Activated effector memory CD4-positive, alpha-beta T cell treated with Interleukin-2 at 50 U/mL for 16 hours (primary cell): ENCODE data around the gene P2RY2.

Source experiments
- DNase-seq: peaks from one replicate; pipeline ENCODE4 v3.0.0-alpha.2; 2020

The P2RY2 gene

DNA sequence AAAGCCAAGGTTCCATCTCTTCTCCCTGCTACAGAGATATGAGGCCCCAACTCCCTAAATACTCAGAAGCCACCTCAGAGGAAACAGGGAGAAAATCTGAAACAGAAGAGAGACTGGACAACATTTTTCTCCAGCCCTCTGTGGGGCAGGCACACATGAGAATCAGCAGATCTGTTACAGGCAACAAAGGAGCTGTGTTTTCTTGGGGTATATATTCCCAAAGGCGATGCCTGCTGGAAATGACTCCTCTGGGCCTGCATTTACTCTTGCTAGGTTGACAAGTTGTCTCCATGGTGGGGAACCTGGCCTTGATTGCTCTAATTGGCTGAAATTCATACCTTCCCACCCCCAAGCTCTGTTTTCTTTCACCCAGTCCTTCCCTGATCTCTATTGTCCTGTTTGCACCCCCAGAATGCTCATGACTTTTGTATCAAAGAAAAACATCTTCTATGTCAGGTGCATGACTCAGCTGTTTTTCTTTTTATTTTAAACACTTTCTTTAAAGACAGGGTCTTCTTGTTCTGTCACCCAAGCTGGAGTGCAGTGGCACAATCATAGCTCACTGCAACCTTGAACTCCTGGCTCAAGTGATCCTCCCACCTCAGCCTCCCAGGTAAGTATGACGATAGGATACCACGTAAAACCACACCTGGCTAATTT lies 30.6 kb downstream of the P2RY2 start:
- DNase-seq: no peak

DNA sequence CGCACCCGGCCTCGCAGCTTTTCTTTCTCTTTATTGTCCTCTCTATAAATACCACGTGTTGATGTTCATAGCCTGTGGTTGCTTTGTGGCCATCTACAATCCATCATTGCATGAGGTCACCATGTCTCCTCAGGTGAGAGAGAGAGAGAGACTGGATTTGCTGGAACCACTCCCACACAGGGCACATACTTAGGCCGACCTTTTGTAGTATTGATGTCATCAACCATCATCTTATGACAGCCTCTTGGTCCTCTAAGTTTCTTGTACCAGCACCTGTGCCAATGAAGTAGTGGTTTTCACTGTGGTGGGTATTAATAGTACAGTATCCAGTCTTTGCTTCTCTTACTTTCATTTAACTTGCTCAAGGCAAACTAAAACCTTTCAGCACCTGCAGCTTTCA lies 31.2 kb downstream of the P2RY2 start:
- DNase-seq: no peak

DNA sequence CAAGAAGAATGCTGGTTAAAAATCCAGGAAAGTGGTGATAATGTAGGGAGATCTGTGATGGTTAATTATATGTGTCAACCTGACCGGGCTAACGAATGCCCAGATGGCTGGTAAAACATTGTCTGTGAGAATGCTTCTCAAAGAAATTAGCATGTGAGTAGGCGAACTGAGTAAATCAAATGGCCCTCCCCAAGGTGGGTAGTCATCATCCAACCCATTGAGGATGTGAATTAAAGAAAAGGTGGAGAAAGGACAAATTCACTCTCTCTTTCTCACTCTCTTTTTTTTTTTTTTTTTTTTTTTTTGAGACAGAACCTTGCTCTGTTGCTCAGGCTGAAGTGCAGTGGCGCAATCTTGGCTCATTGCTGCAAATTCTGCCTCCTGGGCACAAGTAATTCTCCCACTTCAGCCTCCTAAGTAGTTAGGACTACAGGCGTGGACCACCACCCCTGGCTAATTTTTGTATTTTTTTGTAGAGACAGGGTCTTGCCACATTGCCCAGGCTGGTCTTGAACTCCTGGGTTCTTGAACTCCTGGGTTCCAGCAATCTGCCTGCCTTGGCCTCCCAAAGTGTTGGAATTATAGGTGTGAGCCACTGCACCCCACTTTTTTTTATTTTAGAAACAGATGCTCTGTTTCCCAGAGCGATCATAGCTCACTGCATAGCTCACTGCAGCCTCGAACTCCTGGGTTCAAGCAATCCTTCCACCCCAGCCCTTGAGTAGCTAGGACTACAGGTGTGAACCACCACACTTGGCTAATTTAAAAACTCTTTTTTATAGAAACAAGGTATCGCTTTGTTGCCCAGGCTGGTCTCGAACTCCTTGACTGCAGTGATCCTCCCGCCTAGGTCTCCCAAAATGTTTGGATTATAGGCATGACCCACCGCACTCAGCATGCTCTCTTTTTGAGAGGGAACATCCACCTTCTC lies 32.0 kb downstream of the P2RY2 start:
- DNase-seq: no peak

DNA sequence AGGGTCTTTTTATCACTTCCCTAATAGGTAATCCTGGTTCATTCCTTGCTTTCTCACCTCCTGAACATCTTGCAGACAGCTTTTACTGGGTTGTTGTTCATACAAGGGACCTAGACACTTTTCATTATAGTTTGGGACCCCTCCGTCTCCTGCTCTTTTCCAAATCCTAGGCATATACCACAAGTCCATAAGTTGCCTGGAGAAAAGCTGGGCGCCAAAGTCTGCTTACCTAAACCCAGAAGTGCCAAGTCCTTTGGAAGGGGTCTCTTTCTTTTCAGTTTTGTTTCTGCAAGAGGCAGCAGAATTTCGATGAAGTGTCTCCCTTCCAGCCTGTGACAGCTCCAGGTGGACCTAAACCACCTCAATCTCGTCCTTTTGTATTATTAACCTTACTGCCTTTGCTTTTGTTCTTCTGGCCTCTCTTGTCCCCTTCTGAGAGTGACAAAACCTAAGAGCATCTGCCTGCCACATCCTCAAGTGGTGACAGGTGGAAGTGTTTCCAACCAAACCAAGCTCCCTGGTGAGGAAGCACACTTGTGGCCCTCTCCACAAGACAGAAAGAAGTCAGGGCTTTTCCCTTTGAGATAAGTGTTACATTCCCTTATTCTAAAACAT lies 34.6 kb downstream of the P2RY2 start:
- no peak for DNase-seq

DNA sequence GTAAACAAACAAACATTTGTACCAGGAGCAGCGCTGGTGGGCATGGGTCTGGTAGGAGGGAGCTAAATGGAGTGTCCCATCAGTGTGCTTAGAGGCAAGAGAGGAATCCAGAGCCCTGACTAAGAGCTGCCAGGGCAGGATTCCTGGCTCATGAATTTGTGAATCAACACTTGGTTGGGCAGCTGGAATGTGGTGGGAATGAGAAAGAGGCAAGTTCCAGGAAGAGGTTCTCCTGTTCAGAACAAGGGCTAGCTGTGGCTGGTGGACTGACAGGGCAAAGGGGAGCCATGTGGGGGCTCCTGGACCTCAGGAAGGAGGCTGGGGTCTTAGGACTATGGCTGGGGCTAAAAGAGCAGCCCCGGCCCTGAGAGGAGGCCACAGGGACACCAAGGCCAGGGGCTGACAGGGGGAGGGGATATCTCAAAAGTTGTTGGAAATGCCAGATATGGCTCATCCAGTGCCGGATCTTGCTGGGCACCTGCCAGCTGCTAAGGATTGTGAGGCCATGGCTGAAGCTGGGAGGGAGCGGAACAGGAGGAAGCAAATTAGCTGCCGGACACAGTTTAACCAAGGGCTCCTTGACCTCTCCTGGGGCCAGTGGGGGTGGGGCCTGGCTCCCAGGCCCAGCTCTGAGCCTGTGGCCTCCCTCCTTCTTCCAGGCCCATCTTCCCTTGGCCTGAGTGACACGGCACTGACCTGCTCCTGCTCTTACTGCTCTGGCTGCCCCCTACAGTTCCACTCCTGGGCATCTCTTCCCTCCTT lies 39.4 kb downstream of the P2RY2 start:
- no peak for DNase-seq

DNA sequence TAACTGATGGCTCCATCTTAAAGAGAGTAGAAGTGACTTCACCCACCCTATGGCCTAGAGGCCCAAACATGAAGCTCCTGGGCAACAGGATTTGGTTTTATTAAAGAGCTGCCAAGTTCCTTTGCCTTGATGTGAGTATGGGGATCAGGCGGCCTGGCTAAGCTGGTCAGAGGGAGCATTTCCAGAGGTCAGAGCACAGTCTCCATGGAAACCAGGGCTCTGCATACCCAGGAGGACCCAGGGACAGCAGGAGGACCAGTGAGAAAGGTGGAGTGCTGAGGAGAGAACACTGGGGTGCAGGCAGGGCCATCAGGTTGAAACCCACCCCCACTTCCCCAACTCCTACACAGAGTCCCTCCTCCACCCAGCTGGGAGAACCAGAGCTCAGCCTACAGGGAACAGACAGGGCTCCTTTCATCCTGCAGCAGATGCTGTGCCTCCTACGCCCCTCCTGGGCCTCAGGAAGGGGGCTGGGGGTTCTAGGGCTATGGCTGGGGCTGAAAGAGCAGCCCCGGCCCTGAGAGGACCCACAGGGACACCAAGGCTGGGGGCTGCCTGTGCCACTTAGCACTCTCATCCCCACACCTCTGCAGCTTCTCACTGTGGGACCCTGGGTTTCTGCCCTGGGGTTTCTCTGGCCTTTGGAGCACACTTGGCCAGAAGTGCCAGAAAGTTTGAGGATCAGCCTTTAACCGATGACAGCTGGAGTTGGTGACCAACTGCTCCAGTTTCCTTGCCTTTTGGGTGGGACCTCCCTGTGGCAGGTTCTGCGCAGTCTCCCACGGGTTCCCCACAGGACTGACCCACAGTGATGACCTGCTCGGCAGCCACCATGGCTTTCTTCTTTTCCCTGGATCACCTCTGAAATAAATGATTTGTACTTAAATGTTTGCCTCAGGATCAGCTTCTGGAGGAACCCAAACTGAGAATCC lies 40.3 kb downstream of the P2RY2 start:
- no peak for DNase-seq

DNA sequence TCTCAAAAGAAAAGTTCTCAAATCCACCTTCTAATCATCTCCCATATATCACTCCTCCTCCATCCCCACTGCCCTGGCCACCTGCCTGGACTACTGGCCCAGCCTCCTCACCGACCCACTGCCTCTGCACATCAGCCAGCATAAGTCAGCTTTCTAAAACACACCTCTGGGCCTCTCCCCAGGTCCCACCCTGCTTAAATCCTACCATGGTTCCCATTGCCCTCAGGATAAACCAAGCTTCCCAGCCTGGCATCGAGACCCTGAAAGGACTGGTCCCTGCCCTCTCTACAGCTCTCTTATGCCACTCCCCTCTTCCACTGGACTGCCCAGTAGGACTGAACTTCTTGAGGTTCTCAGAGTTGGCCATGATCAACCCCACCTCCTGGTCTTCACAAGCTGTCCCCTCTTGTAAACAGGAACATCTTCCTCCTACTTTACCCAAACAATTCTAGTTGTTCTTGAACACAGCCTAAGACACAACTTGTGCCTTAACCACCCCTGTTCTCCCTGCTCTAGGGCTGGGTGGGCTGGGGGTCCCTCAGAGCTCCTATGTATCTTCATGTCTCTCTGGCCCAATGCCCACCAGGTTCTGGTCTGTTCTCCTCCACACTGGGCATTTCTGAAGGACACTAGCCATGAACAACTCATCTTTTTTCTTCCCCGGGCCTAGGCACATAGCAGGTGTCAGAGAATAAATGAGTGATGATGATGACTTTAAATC lies 41.5 kb downstream of the P2RY2 start:
- DNase-seq: no peak

DNA sequence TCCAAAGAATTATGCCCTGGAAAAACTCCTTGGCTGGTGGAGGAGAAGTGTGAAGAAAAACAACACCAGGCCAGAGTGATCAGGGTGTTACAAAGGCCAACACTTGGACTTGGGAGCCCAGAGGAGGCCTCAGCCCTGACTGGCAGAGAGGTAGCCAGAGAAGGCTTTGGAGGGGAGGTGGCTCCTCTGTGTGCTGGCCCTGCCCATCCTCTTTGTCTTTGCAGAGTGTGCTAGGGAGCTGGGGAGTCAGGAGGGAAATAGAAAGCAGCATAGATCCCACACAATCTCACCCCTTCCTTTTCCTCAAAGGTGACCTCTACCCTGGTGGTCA lies 42.0 kb downstream of the P2RY2 start:
- no peak for DNase-seq

DNA sequence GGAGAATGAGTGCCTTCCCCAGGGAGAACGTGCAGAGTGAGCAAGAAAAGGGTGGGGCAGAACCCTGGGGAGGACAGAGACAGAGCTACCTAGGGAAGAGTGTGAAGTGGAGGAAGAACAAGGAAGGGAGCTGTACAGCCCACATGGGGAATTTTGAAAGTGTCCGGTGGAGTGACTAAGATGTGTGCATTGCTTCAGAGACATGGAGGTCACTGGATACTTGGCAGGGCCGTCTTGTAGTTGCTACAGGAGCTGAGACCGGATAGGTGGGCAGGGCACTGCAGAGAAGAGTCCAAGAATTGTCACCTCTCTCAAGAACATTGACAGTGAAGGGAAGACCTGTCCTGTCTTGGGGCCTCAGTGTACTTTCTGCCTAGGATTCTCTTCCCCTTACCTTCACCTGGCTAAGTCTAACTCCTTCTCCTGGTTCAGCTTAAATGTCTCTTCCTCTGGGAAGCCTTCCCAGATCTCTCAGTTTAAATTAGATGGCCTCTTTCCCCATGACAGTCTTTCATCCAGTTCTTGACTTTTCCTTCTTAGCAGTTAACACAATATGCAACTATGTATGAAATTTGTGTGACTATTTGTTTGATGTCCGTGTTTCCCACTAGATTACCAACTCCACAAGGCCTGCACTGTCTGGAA lies 44.9 kb downstream of the P2RY2 start:
- no peak for DNase-seq

DNA sequence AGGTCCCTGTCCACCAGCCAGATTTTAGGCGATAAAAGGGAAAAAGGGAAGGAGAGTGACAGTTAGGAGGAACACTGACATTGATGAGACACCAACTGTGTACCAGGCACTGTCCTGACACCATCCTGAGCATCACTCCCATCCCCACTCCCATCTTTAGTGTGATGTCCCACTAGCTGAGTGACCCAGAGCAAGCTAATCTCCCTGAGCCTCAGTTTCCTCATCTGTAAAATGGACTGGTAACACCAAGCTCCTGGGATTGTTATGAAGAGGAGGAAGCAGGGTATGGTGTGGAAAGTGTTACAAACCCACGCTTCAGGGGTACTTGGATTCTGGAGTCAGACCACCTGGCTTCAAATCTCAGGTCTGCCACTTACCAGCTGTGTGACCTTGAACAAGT lies 45.6 kb downstream of the P2RY2 start:
- no peak for DNase-seq

DNA sequence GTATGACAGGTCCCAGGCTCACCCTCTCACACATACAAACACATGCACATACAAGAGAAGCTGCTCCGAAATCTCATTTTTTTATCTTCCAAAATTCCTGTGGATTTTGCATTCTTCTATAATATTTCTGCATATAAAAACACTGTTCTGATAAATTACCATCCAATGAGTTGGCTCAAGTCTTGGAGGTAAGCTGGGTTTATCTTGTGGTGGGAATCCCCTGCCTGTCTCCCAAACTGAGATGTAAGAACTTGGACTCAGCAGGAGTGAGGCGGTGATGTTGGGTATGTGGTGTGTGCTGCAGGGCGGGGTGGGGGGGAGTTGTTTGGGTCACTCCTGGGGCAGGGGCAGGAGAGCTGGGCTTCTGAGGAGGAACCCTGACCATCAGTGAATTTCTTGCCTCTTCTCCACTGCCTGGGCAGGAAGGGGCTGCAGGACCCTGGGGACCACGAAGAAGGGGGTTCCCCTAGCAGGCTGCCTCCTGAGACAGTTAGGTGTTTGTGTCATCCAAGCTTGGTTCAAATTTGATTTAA lies 47.3 kb downstream of the P2RY2 start:
- no peak for DNase-seq

DNA sequence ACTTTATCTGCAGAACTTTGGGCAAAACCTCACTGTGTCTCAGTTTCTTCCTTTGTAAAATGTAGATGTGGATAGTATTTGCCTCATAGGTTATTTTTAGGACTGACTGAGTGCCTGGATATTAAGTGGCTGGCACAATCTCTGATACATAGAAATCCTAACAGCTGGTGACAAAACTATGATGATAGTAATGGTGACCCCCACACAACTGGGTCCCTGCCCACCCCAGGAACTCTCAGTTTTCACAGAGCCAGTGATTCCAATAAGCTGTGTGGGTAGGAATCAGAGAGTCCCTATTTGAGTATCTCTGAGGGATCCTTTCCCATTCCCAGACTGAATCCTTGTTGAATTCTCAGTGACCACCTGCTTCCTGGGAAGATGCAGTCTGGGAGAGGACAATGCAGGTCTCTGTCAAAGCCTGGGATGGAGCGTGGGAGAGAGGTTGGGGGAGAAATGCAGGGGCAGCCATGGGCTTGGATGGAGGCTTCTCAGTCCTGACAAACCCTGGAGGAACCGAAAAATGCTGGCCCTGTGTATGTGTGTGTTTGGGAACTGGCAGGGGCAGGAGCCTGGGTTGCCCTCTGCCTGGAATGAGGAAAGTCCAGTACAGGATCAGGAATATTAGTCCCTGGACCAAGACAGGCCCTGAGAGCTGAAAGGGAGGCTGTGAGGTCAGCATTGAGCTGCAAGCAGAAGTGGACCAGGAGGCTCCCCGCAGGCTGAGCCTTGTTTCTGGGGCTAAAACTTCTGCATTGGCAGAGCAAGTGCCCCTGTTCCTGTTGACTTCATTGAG lies 48.0 kb downstream of the P2RY2 start:
- DNase-seq: no peak

DNA sequence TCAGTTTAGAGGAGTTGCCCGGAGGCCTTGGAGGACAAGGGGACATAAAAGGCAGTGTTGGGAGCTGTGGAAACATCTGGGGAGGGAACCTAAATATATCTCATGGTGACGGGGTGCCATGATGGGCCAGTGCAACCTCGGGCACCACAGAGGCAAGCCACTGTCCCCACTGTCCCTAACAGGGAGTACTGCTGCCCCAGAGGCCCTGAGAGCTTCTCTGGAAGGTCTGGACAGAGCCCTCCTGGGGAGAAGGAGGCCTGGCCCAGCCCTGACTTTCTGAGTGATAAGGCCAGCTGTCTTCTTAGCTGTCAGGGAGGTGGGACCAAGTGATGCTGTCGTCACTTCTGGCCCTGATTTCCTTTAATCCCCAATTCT lies 48.6 kb downstream of the P2RY2 start:
- no peak for DNase-seq

DNA sequence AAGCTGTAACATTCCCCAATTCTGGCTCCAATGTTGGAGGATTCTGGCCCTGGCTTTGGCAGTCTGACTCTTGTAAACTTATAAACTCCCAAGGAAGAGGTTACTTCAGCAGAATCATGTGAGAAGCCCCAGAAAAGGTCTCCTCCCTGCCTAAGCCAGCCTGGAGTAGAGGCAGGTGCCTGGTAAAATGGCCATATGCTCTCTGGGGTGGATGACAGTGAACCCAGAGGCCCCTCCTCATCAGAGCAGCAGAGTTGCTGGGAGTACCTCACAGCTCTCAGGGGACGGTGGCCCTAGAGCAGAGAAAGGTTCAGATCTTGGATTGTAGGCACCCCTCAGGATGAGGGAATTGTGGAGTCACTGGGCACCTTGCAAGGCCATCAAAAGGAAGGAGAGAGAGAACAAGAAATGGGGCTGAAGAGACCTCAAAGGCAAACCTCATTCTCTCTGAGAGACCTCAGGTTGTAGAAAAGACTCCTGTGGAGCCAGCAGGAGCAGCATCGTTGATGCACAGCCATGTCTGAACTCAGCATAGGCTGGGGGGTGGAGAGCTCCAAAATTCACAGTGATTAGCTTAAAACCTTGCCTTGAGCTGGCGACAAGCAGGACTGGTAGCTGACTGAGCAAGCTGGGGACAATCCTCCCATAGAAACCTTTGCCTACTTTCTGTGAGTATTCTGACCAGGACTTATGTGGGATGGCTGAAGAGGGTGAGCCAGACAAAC lies 49.2 kb downstream of the P2RY2 start:
- DNase-seq: no peak

DNA sequence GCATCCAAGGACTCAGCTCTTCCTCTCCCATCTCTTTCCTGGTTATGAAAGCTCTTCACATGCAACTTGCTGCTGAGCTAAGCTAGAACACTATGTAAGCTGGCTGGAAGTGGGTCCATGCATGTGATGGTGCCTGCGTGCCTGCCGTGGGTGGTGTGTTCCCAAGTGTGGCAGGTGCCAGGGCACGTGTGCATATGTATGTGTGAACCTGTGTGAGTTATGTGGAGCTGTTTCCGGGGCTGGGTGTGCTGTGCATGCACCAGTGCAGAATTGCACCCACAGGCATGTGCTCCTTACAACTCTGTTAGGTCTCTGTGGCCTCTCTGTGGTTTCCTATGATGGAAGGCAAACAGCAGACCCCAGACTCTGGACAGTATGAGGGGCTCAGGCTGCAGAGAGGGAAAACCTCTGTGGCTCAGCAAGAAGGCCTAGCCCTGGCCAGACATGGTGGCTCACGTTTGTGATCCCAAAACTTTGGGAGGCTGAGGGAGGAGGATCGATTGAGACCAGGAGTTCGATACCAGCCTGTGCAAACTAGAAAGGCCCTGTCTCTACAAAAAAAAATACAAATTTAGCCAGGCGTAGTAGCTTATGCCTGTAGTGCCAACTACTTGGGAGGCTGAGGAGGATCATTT lies 49.9 kb downstream of the P2RY2 start:
- no peak for DNase-seq

DNA sequence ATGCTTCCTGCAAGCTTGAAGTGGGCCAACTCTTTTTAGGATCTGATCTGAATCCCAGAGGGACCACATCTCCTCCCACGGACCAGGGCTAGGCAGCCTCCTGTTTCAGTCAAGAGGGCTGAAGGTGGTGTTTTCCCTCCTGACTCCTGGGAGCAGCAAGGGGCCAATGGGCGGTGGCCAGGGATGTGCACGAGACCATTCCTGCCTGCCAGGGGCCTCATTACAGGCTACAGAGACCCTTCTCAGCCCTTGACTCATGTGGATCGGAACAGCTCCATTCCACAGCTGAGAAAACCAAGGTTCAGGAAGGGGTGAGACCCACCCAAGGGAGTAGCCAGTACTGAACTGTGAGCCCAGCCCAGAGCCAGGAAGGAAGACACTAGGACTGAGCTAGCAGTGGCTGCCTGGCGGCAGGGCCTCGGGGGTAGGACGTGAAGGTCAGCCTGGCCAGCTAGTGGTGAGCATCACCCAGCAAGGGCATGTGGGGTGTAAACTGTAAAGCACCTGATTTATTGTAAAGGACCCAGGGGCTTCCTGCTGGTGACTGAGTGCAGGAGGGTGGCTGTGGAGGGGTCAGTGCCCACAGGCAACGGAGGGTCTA lies 50.7 kb downstream of the P2RY2 start:
- no peak for DNase-seq

DNA sequence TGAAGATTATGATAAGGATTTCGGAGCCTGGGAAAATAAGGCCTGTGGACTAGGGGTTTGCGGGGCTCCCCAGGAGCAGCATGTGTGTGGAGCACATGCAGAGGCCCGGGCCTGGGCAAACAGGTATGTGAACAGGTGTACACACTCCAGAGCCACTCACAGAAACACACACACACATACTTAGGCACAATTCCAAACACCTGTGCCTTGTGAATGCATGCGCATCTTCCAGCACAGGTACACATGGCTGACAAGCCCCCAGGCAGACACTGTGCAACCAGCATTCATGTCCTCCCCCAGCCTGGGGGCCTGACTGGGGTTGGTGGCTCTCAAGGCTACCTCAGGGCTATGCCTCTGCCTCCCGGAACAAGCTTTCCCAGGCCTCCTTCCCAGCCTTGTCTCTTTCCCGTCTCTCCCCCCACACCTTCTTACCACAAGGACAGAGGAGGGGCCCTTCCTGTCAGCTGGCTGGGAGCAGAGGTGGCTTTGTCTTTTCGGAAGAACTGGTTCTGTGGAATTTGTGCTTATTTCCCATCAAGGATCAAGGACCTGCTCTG lies 51.5 kb downstream of the P2RY2 start:
- DNase-seq: no peak
